ENCODE measurements around the gene ZNF664. TPM values are rescaled to one million over a fixed set of nuclear protein-coding genes. Genes with fewer than 3 reads are reported as not detected.

Gene ZNF664
- total and polyA plus RNA-seq, 2 of the 8 experiments (the other 6 are each of a cell fraction or from before 2014, with no cell fraction given), result 22.8 to 51.4 TPM

GRCh38 chr12:124034297-124034696 lies 61.3 kb downstream of the ZNF664 start (continued):
- TF ChIP-seq CTCF (IDR thresholded peaks at IDR 0.05; ENCODE audit: control extremely low read depth in 1 of 3, insufficient read depth in 1 of 3, low read depth in 1 of 3, low read length in 3 of 3), result no peak
- no peak for TF ChIP-seq RAD21 (IDR thresholded peaks at IDR 0.05 in 1 of 2, conservative IDR thresholded peaks at IDR 0.05 in 1 of 2; ENCODE audit: low read depth in 2 of 2, low read length in 2 of 2)
- TF ChIP-seq TBP (IDR thresholded peaks at IDR 0.05; ENCODE audit: low read depth, low read length), result no peak
- no peak for TF ChIP-seq SIN3A (conservative IDR thresholded peaks at IDR 0.05 in 1 of 2, IDR thresholded peaks at IDR 0.05 in 1 of 2; ENCODE audit: low read depth in 1 of 2, low read length in 2 of 2)
- TF ChIP-seq RFX5 (IDR thresholded peaks at IDR 0.05; ENCODE audit: borderline replicate concordance, low read depth, low read length), result no peak
- TF ChIP-seq CHD1 (IDR thresholded peaks at IDR 0.05; ENCODE audit: low read depth, low read length), result no peak
